SKM-1 (cell line): Measurements from ENCODE around the gene AGPAT3.

Experiments
- DNase-seq: peaks from one replicate; lab custom pipeline; 2025; ENCODE audit not compliant: unreplicated experiment; lab: John Stamatoyannopoulos, UW

AGPAT3 gene

DNA sequence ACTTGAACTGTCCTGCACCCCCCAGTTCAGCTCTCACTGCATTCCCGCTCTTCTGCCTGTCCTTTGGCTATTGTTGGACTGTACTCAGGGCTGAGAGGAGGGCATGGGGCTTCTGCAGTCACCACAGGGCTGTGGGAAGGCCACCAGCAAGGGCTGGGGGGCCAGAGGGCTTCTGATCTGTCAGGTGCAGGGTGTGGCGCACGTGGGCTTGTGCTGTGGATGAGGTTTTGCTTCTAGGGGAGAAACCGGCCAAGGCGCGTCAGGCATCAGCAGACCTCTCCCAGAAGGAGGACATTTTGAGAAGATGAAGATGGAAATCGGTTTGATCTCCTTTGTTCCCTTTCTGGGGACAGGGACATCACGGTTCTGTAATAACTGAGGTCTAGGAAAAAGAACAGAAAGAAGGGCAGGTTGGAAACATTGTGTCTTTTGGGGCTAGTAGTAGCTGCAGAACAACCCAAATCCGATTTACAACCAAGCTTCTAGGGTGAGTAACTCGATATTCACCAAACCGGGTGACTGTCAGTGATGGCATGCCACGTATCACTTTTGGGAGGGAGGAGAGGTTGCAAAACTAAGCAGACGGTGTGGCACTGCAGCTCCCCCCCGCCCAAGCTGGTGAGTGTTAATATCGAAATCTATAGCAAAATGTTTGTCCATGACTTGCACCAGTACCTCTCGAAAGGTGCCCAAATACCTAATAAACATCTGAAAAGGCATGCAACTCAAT is 40.9 kb downstream of the AGPAT3 start:
- DNase-seq = no peak

- DNase-seq = no peak
These were observed 41.8 kb downstream of the AGPAT3 start for GRCh38 chr21:43906585-43907370.

- no peak for DNase-seq
These were observed 42.7 kb downstream of the AGPAT3 start for GRCh38 chr21:43907751-43908150.

GRCh38 chr21:43908167-43908566 is 43.1 kb downstream of the AGPAT3 start:
- DNase-seq = no peak

- DNase-seq = no peak
These were observed 44.8 kb downstream of the AGPAT3 start for GRCh38 chr21:43909741-43910400.

DNA sequence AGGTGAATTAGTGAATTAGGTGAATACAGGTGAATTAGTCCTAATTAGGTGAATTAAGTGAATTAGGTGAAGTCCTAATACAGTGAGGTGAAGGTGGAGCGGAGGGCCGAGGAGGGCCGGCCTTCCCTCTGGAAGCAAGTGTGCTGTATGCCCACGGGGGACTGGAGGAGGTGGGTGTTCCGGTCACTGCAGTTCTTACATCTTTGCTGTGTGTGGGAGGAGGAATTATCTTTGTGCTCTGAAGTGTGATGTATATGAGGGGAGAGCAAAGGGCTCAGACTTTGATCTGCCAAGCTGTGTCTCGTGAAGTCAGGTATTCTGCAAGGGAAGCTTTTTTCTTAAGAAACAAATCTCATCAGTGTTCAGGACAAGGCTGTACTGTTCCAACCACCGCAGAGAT is 45.4 kb downstream of the AGPAT3 start:
- no peak for DNase-seq

DNA sequence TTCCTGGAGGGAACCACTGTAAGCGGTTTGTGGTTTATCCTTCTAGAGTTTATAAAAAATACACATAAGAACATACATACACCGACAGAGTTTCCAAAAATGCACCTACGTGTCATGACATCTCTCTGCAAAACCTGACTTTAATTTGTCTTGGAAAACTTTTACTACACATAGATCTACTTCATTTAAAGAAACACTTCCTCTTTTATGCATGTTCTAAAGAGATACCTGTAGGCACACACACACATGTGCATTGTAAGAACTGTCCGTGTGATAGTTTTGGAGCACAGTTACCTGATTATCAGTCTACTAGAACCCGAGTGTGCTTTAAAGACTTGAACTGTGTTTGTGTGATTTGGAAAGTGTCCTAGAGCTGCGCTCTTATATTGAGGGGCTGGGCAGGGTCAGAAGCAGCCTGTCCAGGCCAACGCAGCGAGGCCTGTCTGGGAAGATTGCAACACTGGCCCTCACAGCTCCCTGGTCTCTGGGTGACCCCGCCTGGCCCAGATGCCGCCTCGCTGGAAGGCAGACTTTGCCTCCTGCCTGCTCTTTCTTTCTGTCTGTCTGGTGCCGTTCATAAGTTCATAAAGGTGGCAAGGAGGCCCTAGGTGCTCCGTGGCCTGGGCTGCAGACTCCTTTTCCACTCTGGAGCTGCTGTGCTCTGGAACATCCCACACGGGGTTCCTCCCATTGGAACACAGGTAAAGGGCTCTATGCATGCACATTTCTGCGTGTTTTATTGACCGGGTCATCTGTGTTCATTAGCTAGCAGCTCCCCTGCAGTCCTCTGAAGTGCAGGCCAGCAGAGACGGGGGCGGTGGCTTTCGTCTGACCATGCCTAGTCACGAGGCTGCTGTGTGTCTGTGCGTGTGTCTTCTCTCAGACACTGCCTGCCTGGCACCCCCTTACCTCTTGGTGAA is 46.3 kb downstream of the AGPAT3 start:
- DNase-seq = no peak

GRCh38 chr21:43911935-43912487 is 47.0 kb downstream of the AGPAT3 start:
- no peak for DNase-seq

DNA sequence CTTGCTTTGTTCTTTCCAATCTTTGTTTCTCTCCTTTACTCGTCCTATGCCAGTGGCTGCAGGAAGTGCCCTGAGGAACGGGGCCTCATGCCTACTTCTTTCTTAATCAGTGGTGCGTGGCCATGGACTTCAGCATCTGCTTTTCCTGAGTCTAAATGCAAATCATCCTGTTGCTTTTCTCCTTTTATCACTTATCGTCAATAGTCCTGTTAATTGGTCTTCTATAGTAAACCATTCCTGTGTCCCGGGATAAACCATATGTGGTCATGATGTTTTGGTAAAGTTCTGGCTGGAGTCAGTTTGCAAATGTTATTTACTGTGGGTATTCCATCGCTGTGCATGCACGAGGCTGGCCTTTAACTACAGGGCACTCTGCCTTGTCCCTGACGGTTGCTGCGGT is 47.5 kb downstream of the AGPAT3 start:
- no peak for DNase-seq

DNA sequence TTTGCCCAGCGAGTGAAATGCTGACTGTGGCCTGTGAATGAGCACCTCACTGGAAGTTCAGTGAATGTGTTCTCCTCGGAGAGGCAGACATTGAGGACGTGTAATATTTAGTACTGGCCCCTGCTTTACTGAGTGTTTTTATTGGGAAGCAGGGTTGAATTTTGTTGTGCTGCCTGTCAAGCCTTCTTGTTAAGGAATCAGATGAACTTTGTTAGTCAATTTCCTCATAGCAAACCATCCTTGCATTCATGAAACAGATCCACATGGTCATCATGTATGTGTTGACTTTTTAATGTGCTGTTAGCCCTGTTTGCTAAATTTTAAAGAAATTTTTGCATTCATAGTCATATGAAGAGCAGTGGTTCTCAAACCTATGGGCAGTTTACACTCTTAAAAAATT is 47.9 kb downstream of the AGPAT3 start:
- DNase-seq = no peak

GRCh38 chr21:43913928-43914327 is 48.9 kb downstream of the AGPAT3 start:
- DNase-seq = no peak

DNA sequence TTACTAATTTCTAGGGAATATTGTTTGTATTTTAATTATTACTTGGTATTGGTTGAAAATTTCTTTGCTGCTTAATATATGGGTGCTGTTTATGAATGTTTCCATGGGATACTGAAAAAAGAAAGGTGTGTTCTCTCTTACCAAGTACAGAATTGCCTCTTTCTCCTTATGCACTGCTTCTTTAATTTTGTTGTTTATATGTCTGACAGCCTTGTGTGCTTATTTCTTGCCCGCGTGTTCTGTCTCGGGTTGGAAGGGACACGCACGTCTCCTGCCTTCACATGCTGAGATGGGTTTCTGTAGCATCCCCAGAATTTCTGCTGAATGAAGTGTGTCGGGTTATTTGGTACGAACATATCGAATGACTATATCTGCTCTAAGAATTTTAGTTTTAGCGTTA is 51.1 kb downstream of the AGPAT3 start:
- DNase-seq = no peak

DNA sequence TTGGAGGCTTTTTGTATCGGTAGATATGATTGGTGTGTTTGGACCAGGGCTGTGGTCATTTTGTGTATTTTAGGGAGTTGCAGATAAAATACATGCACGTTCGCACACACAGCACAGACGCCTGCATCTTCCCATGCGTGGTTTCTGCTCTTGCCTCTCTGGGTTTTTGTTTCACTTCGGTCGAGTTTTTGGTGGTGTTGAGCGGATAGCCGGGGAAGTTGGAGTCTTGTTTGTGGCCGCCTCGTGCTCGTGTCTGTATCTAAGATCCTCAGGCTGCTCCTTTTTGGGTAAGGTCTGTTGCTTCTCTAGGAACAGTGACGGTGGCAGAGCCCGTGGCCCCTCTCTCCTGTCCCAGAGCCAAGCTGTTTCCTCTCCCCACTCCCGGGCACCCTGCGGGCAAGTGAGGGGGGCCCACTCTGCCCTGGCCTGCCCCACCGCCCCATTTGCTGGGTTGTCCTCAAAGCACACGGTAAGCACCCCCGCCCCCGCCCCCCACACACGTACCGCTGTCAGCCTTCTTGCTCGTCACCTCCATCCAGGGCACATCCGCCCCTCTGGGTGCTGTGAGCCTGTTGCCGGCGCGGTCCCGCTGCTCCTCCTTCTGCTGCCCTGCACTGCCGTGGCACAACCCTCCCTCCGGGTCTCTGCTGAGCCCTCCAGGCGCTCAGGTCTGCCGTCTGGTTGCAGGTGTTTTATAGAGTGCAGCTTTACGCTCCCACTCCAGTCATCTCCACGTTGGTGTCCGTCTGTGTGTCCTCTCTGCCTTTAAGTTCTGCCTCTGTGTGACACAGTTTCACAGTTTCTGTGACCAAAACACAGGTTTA is 51.9 kb downstream of the AGPAT3 start:
- no peak for DNase-seq

GRCh38 chr21:43917515-43918384 is 52.7 kb downstream of the AGPAT3 start:
- no peak for DNase-seq

GRCh38 chr21:43918385-43918947 is 53.4 kb downstream of the AGPAT3 start:
- no peak for DNase-seq

GRCh38 chr21:43919283-43919682 is 54.3 kb downstream of the AGPAT3 start:
- no peak for DNase-seq

DNA sequence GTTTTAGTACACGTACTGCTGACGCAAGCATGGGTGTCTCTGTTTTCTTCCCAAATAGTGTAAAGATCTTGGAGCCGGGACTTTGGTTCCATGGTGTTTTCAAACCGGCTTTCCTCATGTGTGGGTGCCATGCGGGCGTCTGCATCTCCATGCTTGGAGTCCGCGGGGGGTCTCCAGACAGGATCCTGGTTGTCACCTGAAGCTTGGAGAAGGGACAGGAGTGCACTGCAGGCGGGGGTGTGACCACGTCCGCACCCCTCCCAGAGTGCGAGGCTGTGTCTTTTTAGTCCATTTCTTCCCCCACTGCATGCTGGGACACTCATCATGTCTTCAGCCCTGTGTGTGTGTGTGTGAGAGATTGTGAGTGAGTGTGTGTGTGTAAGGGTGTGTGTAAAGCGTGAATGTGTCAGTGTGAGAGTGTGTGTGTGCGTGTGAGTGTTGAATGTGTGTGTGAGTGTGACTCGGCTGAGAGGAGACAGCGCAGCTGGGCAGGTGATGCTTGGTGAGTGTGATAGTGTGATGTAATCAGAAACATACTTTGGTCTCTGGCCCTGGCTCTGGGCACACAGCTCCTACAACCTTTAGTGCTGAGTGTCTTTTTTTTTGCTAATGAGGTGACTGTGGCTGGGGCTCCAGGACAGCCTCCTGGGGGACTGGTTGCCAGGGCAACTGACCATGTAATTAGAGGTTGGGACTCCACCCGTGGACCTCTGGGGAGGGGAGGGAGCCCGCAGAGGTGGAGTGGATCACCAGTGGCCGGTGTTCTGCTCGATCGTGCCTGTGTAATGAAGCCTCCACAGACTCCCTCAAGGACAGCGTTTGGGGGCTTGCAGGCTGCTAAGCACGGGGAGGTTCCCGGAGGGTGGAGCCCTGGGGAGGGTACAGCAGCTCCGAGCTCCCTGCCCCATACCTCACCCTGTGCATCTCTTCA is 55.1 kb downstream of the AGPAT3 start:
- no peak for DNase-seq
